ENCODE results near the gene FBXO31. TPM values are rescaled to one million over a fixed set of nuclear protein-coding genes. Genes with fewer than 3 reads are reported as not detected.

The FBXO31 gene
- total and polyA plus RNA-seq, 7 donors = 15.0 to 120 (median 86.7) TPM

DNA sequence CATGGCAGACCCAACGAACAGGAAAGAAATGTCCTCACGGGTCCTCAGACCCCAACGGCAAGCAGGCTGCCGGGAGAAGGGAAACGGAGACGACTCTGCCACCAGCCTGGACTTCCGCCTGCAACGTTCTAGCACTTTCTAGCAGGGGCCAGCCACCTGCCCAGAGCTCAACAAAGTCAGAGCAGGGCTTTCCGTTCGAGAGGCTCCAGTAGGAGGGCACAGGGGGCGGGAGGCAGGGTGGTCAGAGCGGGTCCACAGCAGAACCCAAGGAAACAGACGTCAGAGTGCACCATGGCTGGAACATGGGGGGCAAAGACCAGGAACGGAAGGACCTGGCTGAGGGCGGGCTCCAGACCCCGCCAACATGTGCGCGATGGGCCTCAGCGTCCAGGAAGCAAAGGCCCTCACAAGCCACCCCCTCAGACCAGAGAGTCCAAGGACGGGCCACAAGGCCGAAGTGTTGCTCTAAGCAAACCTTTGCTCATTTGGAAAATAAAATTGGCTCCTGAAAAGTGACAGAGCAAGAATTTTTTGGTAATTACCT is 37.0 kb downstream of the FBXO31 start:
- Histone ChIP-seq H3K27ac (no peak overlapping the region), H3K36me3 (peaks cover 28 to 58% (median 40%) of the 10 kb centered on the region in 4 donors), H3K4me3 (no peak overlapping the region), H3K4me1 (peaks cover 0 to 18% (median 13%) of the 10 kb centered on the region in 4 donors), H3K27me3 (no peaks in the 10 kb centered on the region), H3K9me3 (no peaks in the 10 kb centered on the region)
- DNase-seq = no peak
- intact Hi-C loops (cut with DNase I) = no loop called here
- TF ChIP-seq CTCF (IDR thresholded peaks at IDR 0.05) (no peak), EP300 (IDR thresholded peaks at IDR 0.05) (no peak), POLR2AphosphoS5 (IDR thresholded peaks at IDR 0.05) (no peak), POLR2A (IDR thresholded peaks at IDR 0.05) (no peak)
- WGBS, 2 donors = 96 to 97% methylated on average over 21 of the region's 21 CpGs

DNA sequence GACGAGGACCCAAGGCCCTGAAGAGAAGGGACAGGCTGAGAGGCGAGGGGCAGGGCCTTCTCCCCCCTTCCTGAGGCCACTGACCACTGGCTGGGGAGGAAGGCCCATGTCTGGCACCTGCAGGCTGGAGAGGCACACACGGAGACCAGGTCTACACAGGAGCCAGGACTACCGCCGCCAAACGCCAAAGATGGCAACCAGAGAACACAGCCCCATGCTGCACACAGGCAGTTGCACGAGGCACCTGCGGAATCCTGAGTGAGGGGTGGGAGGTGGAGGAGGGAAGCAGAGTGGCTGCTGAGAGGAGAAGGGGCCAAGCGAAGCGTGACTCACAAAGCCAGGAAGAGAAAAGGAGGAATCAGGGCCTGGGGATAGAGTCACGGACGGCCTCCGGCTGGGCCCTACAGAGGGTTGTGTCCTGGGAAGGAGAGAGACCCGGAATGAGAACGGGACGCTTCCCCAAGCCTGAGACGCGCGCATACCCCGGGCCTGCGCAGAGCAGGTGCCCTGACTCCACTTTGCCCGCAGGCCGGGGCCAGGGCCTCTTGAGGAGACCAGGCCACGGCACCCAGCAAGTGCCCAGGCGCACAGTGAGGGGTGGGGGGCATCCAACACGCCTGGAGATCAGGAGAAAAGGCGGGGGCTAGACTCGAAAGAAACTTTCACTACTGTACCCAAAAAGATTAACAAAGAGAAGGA is 37.7 kb downstream of the FBXO31 start:
- no peak overlapping the region for H3K4me3 ChIP-seq
- intact Hi-C loops (cut with DNase I) = no loop called here
- peaks cover 29 to 65% (median 41%) of the 10 kb centered on the region in 4 donors for H3K36me3 ChIP-seq
- no peaks in the 10 kb centered on the region for H3K9me3 ChIP-seq
- no peak for DNase-seq
- H3K27ac ChIP-seq = peak overlapping the region in 3 of 4 donors; percentile 22 to 57 (median 43)
- TF ChIP-seq CTCF (IDR thresholded peaks at IDR 0.05) = no peak
- TF ChIP-seq POLR2A (IDR thresholded peaks at IDR 0.05) = no peak
- no peak for TF ChIP-seq POLR2AphosphoS5 (IDR thresholded peaks at IDR 0.05)
- WGBS, 2 donors = 95% methylated on average over 28 of the region's 28 CpGs
- no peaks in the 10 kb centered on the region for H3K27me3 ChIP-seq
- H3K4me1 ChIP-seq = peaks cover 0 to 11% (median 7%) of the 10 kb centered on the region in 4 donors

GRCh38 chr16:87344931-87345631 is 38.5 kb downstream of the FBXO31 start:
- Histone ChIP-seq H3K4me1 (peaks cover 0 to 8% (median 2%) of the 10 kb centered on the region in 4 donors), H3K4me3 (no peak overlapping the region), H3K36me3 (peaks cover 29 to 71% (median 41%) of the 10 kb centered on the region in 4 donors), H3K27ac (peak overlapping the region in 3 of 4 donors; percentile 22 to 57 (median 43)), H3K9me3 (no peaks in the 10 kb centered on the region), H3K27me3 (no peaks in the 10 kb centered on the region)
- intact Hi-C loops (cut with DNase I) = no loop called here
- DNase-seq = no peak
- WGBS, 2 donors = 24 to 63% methylated on average over 17 of the region's 17 CpGs
- TF ChIP-seq POLR2AphosphoS5 (IDR thresholded peaks at IDR 0.05) (no peak), POLR2A (IDR thresholded peaks at IDR 0.05) (no peak), EP300 (IDR thresholded peaks at IDR 0.05) (no peak), CTCF (IDR thresholded peaks at IDR 0.05) (no peak)

GRCh38 chr16:87344165-87344930 is 39.2 kb downstream of the FBXO31 start:
- TF ChIP-seq POLR2A (IDR thresholded peaks at IDR 0.05) (no peak), POLR2AphosphoS5 (IDR thresholded peaks at IDR 0.05) (no peak), CTCF (IDR thresholded peaks at IDR 0.05) (no peak), EP300 (IDR thresholded peaks at IDR 0.05) (no peak)
- Histone ChIP-seq H3K9me3 (no peaks in the 10 kb centered on the region), H3K36me3 (peaks cover 30 to 79% (median 44%) of the 10 kb centered on the region in 4 donors), H3K4me3 (no peak overlapping the region), H3K4me1 (peaks cover 0 to 8% (median 2%) of the 10 kb centered on the region in 4 donors), H3K27ac (peak overlapping the region in 2 of 4 donors; percentile 43 to 57), H3K27me3 (no peaks in the 10 kb centered on the region)
- DNase-seq = no peak
- WGBS, 2 donors = 88 to 89% methylated on average over 34 of the region's 34 CpGs
- intact Hi-C loops (cut with DNase I) = no loop called here

Data from sigmoid colon (tissue), 7 donors.